C4-2B (cell line): Measurements from ENCODE around the gene MGME1.

Experiments used
- CTCF ChIP-seq: fragments of 450-650 bp; conservative IDR thresholded peaks from 2 replicates; pipeline ENCODE4 v1.5.1; 2017; ENCODE audit warnings: mild to moderate bottlenecking
- ZFX ChIP-seq: fragments of 450-650 bp; IDR thresholded peaks from 2 replicates; pipeline ENCODE4 v1.6.1; 2017

- no peak for TF ChIP-seq ZFX
- TF ChIP-seq CTCF = no peak
Observed at GRCh38 chr20:18031050-18031449, 62.2 kb downstream of the MGME1 start.
